Panc1 (cell line): ENCODE measurements around the gene PFAS.

ENCODE experiments used
- CTCF ChIP-seq: fragments of 450-650 bp; IDR thresholded peaks from 2 replicates; pipeline ENCODE4 v1.5.1; 2017; ENCODE audit warnings: mild to moderate bottlenecking
- SIN3A ChIP-seq: IDR thresholded peaks from 2 replicates; pipeline ENCODE4 v1.6.1; 2012; ENCODE audit warnings: low read depth, mild to moderate bottlenecking, low read length, moderate library complexity, borderline replicate concordance; ENCODE audit not compliant: insufficient read depth
- TCF7L2 ChIP-seq: IDR thresholded peaks from 2 replicates; pipeline ENCODE4 v1.6.1; 2011; ENCODE audit warnings: mild to moderate bottlenecking, low read depth, low read length, inconsistent platforms
- TF ChIP-seq, protein P1 (sequence below), 2 experiments: IDR thresholded peaks; 2 replicates each; pipeline ENCODE4 v1.6.1; 2011 to 2012; ENCODE audit warnings: low read depth in 2 of 2, control low read depth in 1 of 2, low read length in 1 of 2, mild to moderate bottlenecking in 1 of 2, moderate library complexity in 1 of 2; ENCODE audit not compliant: insufficient read depth in 1 of 2

GRCh38 chr17:8237886-8238285, 11.2 kb upstream of the PFAS start:
- TF ChIP-seq CTCF (no peak), SIN3A (no peak), TCF7L2 (no peak)
- TF ChIP-seq, protein P1, sequence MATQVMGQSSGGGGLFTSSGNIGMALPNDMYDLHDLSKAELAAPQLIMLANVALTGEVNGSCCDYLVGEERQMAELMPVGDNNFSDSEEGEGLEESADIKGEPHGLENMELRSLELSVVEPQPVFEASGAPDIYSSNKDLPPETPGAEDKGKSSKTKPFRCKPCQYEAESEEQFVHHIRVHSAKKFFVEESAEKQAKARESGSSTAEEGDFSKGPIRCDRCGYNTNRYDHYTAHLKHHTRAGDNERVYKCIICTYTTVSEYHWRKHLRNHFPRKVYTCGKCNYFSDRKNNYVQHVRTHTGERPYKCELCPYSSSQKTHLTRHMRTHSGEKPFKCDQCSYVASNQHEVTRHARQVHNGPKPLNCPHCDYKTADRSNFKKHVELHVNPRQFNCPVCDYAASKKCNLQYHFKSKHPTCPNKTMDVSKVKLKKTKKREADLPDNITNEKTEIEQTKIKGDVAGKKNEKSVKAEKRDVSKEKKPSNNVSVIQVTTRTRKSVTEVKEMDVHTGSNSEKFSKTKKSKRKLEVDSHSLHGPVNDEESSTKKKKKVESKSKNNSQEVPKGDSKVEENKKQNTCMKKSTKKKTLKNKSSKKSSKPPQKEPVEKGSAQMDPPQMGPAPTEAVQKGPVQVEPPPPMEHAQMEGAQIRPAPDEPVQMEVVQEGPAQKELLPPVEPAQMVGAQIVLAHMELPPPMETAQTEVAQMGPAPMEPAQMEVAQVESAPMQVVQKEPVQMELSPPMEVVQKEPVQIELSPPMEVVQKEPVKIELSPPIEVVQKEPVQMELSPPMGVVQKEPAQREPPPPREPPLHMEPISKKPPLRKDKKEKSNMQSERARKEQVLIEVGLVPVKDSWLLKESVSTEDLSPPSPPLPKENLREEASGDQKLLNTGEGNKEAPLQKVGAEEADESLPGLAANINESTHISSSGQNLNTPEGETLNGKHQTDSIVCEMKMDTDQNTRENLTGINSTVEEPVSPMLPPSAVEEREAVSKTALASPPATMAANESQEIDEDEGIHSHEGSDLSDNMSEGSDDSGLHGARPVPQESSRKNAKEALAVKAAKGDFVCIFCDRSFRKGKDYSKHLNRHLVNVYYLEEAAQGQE (IDR thresholded peaks at IDR 0.05; ENCODE audit: insufficient read depth in 1 of 2, low read depth in 2 of 2, low read length in 1 of 2), result no peak
